Neural cell (in vitro differentiated cells): ENCODE results near the gene ADAMTS17. TPM values are rescaled to one million over a fixed set of nuclear protein-coding genes. Genes with fewer than 3 reads are reported as not detected.
"Not testable (repeated sequence)": the region's sequence is repeated elsewhere in the genome, so short reads cannot be mapped to it uniquely, and the experiment has no call there.

Experiments
- H2AFZ ChIP-seq: fragments of 200-600, 300-800 bp; sonication (generic), shearing (Covaris generic); 2 replicates; pipeline ENCODE4 v1.6.0; 2014; ENCODE audit warnings: low read depth, mild to moderate bottlenecking, antibody characterized with exemption, low read length, moderate library complexity
- H3F3A ChIP-seq: fragments of 200-600 bp; shearing (Covaris generic); 2 replicates; pipeline ENCODE4 v1.6.1; 2016; ENCODE audit warnings: mild to moderate bottlenecking, moderate library complexity, mixed read lengths, antibody characterized with exemption, low read length; ENCODE audit not compliant: insufficient read depth, poor library complexity, severe bottlenecking
- H3K27ac ChIP-seq: fragments of 200-600, 300-800 bp; sonication (generic), shearing (Covaris generic); 2 replicates; pipeline ENCODE4 v1.5.1; 2014; ENCODE audit warnings: mild to moderate bottlenecking, low read length, moderate library complexity
- H3K27me3 ChIP-seq: fragments of 300-800, 200-600 bp; sonication (generic), shearing (Covaris generic); 2 replicates; pipeline ENCODE4 v1.6.0; 2014; ENCODE audit warnings: mild to moderate bottlenecking, low read depth, low read length, moderate library complexity; ENCODE audit not compliant: insufficient read depth
- H3K36me3 ChIP-seq: fragments of 300-800, 200-600 bp; sonication (generic), shearing (Covaris generic); 2 replicates; pipeline ENCODE4 v1.5.1; 2014; ENCODE audit warnings: mild to moderate bottlenecking, antibody characterized with exemption, low read length, moderate library complexity; ENCODE audit not compliant: insufficient read depth
- H3K4me2 ChIP-seq: fragments of 300-800, 200-600 bp; sonication (generic), shearing (Covaris generic); 2 replicates; pipeline ENCODE4 v1.6.0; 2014; ENCODE audit warnings: mild to moderate bottlenecking, low read length
- H3K4me3 ChIP-seq: fragments of 300-800, 200-600 bp; sonication (generic), shearing (Covaris generic); 2 replicates; pipeline ENCODE4 v1.5.1; 2014; ENCODE audit warnings: mild to moderate bottlenecking, low read length, moderate library complexity
- H3K79me2 ChIP-seq: fragments of 200-600 bp; shearing (Covaris generic); replicated peaks from 2 replicates; pipeline ENCODE4 v1.6.0; 2014; ENCODE audit warnings: mild to moderate bottlenecking, low read length, moderate library complexity; ENCODE audit not compliant: insufficient read depth
- H3K9ac ChIP-seq: fragments of 300-800, 200-600 bp; sonication (generic), shearing (Covaris generic); 2 replicates; pipeline ENCODE4 v1.6.1; 2016; ENCODE audit warnings: mild to moderate bottlenecking, low read length, mixed read lengths
- H3K9me2 ChIP-seq: fragments of 200-600 bp; shearing (Covaris generic); 2 replicates; pipeline ENCODE4 v1.6.1; 2016; ENCODE audit warnings: mild to moderate bottlenecking, low read length, mixed read lengths; ENCODE audit not compliant: insufficient read depth
- H3K9me3 ChIP-seq: fragments of 200-600, 300-800 bp; sonication (generic), shearing (Covaris generic); 2 replicates; pipeline ENCODE4 v1.6.1; 2016; ENCODE audit warnings: mild to moderate bottlenecking, mixed run types, low read length, moderate library complexity, mixed read lengths
- H4K20me1 ChIP-seq: fragments of 200-600 bp; shearing (Covaris generic); 2 replicates; pipeline ENCODE4 v1.6.1; 2016; ENCODE audit warnings: mild to moderate bottlenecking, mixed run types; ENCODE audit not compliant: insufficient read depth
- EP300 ChIP-seq: fragments of 450-650 bp; conservative IDR thresholded peaks from 2 replicates; pipeline ENCODE4 v1.6.1; 2014; ENCODE audit warnings: antibody characterized with exemption, mild to moderate bottlenecking, moderate library complexity; ENCODE audit not compliant: poor library complexity, severe bottlenecking
- EZH2 ChIP-seq: fragments of 200-600, 300-800 bp; shearing (Covaris generic), sonication (generic); IDR thresholded peaks from 2 replicates; pipeline ENCODE4 v1.6.1; 2014; ENCODE audit warnings: antibody characterized with exemption, low read length, borderline replicate concordance, mild to moderate bottlenecking; ENCODE audit not compliant: insufficient read depth, poor library complexity, severe bottlenecking
- MXI1 ChIP-seq: fragments of 450-650 bp; conservative IDR thresholded peaks from 2 replicates; pipeline ENCODE4 v1.6.1; 2014; ENCODE audit warnings: antibody characterized with exemption, mild to moderate bottlenecking; ENCODE audit not compliant: poor library complexity, severe bottlenecking
- POLR2AphosphoS5 ChIP-seq: IDR thresholded peaks from 2 replicates; pipeline ENCODE4 v1.6.1; 2012
- RAD21 ChIP-seq: fragments of 450-650 bp; conservative IDR thresholded peaks from 2 replicates; pipeline ENCODE4 v1.6.1; 2014; ENCODE audit warnings: antibody characterized with exemption, mild to moderate bottlenecking, moderate library complexity
- SMC3 ChIP-seq: fragments of 450-650 bp; conservative IDR thresholded peaks from 2 replicates; pipeline ENCODE4 v1.6.1; 2014; ENCODE audit warnings: antibody characterized with exemption, mild to moderate bottlenecking, moderate library complexity; ENCODE audit not compliant: poor library complexity
- TAF1 ChIP-seq: IDR thresholded peaks from 2 replicates; pipeline ENCODE4 v1.6.1; 2012; ENCODE audit warnings: low read depth
- polyA plus RNA-seq: library from polyadenylated mRNA; depleted of rRNA; stranded (reverse); fragments of >200 nt; gene quantifications from 2 replicates; pipeline ENCODE4 v1.2.3, GENCODE V29; 2014
- TF ChIP-seq, protein P1 (sequence below): IDR thresholded peaks from 2 replicates; pipeline ENCODE4 v1.6.1; 2012; ENCODE audit warnings: borderline replicate concordance
- TF ChIP-seq, protein P2 (sequence below): fragments of 450-650 bp; IDR thresholded peaks from 2 replicates; pipeline ENCODE4 v1.5.1; 2014; ENCODE audit warnings: antibody characterized with exemption, mild to moderate bottlenecking, moderate library complexity; ENCODE audit not compliant: poor library complexity, severe bottlenecking

Gene ADAMTS17
- polyA plus RNA-seq, 1 donor from 2014 or later = 0.04 TPM

GRCh38 chr15:100339999-100340398, 1.8 kb downstream of the ADAMTS17 start:
- Histone ChIP-seq H3K79me2 (no peaks in the 10 kb centered on the region), H3K4me2 (no peak overlapping the region), H3K9ac (no peak overlapping the region), H2AFZ (no peak overlapping the region), H4K20me1 (no peaks in the 10 kb centered on the region), H3K4me3 (no peak overlapping the region), H3K9me3 (no peaks in the 10 kb centered on the region), H3K36me3 (no peaks in the 10 kb centered on the region), H3K27ac (no peak overlapping the region), H3K9me2 (no peaks in the 10 kb centered on the region), H3K27me3 (peaks cover 52% of the 10 kb centered on the region), H3F3A (no peaks in the 10 kb centered on the region)
- TF ChIP-seq EZH2 = no peak
- no peak for TF ChIP-seq MXI1
- no peak for TF ChIP-seq EP300
- TF ChIP-seq POLR2AphosphoS5 = no peak
- TF ChIP-seq, protein P1, sequence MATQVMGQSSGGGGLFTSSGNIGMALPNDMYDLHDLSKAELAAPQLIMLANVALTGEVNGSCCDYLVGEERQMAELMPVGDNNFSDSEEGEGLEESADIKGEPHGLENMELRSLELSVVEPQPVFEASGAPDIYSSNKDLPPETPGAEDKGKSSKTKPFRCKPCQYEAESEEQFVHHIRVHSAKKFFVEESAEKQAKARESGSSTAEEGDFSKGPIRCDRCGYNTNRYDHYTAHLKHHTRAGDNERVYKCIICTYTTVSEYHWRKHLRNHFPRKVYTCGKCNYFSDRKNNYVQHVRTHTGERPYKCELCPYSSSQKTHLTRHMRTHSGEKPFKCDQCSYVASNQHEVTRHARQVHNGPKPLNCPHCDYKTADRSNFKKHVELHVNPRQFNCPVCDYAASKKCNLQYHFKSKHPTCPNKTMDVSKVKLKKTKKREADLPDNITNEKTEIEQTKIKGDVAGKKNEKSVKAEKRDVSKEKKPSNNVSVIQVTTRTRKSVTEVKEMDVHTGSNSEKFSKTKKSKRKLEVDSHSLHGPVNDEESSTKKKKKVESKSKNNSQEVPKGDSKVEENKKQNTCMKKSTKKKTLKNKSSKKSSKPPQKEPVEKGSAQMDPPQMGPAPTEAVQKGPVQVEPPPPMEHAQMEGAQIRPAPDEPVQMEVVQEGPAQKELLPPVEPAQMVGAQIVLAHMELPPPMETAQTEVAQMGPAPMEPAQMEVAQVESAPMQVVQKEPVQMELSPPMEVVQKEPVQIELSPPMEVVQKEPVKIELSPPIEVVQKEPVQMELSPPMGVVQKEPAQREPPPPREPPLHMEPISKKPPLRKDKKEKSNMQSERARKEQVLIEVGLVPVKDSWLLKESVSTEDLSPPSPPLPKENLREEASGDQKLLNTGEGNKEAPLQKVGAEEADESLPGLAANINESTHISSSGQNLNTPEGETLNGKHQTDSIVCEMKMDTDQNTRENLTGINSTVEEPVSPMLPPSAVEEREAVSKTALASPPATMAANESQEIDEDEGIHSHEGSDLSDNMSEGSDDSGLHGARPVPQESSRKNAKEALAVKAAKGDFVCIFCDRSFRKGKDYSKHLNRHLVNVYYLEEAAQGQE = no peak
- TF ChIP-seq SMC3 = no peak
- no peak for TF ChIP-seq RAD21
- no peak for TF ChIP-seq TAF1
- TF ChIP-seq, protein P2, sequence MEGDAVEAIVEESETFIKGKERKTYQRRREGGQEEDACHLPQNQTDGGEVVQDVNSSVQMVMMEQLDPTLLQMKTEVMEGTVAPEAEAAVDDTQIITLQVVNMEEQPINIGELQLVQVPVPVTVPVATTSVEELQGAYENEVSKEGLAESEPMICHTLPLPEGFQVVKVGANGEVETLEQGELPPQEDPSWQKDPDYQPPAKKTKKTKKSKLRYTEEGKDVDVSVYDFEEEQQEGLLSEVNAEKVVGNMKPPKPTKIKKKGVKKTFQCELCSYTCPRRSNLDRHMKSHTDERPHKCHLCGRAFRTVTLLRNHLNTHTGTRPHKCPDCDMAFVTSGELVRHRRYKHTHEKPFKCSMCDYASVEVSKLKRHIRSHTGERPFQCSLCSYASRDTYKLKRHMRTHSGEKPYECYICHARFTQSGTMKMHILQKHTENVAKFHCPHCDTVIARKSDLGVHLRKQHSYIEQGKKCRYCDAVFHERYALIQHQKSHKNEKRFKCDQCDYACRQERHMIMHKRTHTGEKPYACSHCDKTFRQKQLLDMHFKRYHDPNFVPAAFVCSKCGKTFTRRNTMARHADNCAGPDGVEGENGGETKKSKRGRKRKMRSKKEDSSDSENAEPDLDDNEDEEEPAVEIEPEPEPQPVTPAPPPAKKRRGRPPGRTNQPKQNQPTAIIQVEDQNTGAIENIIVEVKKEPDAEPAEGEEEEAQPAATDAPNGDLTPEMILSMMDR = no peak

DNA sequence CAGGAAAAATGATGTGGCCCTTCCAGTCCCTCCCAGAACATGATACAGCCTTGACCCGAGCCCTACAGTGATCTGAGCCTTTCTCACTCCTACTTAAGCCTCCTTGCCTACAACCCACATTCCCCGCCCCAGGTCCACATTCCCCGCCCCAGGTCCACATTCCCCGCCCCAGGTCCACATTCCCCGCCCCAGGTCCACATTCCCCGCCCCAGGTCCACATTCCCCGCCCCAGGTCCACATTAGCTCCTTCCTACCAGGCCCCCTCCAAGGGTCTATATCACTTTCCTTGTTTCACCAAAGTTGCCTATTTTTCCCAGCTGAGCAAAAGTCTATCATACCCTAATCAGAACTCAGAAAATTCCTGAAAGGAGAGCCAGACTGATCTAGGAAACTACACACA, 2.3 kb downstream of the ADAMTS17 start:
- not testable (repeated sequence) for H3K9me2 ChIP-seq, H2AFZ ChIP-seq, H3K9me3 ChIP-seq, H4K20me1 ChIP-seq, H3K79me2 ChIP-seq, H3K27ac ChIP-seq, H3K4me3 ChIP-seq, H3K9ac ChIP-seq, H3K36me3 ChIP-seq, H3K4me2 ChIP-seq, H3F3A ChIP-seq
- peaks cover 48% of the 10 kb centered on the region for H3K27me3 ChIP-seq

DNA sequence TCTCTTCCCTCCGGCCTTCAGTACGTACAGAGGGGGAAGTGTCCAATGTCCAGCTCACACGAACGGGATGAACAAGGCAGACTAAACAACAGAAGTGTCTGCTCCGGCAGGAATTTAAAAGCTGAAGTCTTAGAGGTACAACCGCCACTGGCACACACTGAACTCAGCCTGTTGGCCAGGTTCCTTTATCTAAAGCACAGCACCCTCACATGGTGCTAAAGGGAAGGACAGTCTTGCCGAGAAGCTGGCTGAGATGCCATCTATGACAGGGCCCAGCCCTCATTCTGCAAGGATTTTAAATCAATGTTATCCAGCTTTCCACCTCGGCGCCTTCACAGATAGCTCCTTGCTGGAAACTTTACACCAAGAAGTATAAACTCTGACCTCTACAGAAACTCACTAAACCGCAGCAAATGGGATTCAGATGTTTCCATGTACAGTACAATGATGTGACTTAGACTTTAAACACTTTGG, 2.8 kb downstream of the ADAMTS17 start:
- no peak overlapping the region for H3K27ac ChIP-seq
- TF ChIP-seq RAD21 (peak; percentile 65), POLR2AphosphoS5 (no peak), SMC3 (peak; percentile 64), EZH2 (no peak), EP300 (no peak), TAF1 (no peak), MXI1 (no peak)
- TF ChIP-seq, protein P2 = peak; percentile 64
- TF ChIP-seq, protein P1 = no peak
- H2AFZ ChIP-seq = no peak overlapping the region
- H4K20me1 ChIP-seq = no peaks in the 10 kb centered on the region
- no peaks in the 10 kb centered on the region for H3K9me2 ChIP-seq
- no peaks in the 10 kb centered on the region for H3F3A ChIP-seq
- peaks cover 44% of the 10 kb centered on the region for H3K27me3 ChIP-seq
- no peak overlapping the region for H3K4me2 ChIP-seq
- H3K9me3 ChIP-seq = no peaks in the 10 kb centered on the region
- H3K4me3 ChIP-seq = no peak overlapping the region
- no peaks in the 10 kb centered on the region for H3K79me2 ChIP-seq
- H3K36me3 ChIP-seq = no peaks in the 10 kb centered on the region
- no peak overlapping the region for H3K9ac ChIP-seq
